GM12864 (cell line): ENCODE results near the gene USP34.

ENCODE experiments used
- DNase-seq: peaks from one replicate; pipeline ENCODE4 v3.0.0-alpha.2; 2011; ENCODE audit warnings: low read depth
- H3K4me3 ChIP-seq: 2 replicates; pipeline ENCODE4 v1.5.1; 2011; ENCODE audit warnings: mild to moderate bottlenecking, low read depth, low read length, control low read depth
- CTCF ChIP-seq: IDR thresholded peaks from 2 replicates; pipeline ENCODE4 v1.5.1; 2011; ENCODE audit warnings: low read depth, mild to moderate bottlenecking, moderate library complexity, low read length, control low read depth, inconsistent platforms; ENCODE audit errors: missing control alignments

The USP34 gene

DNA sequence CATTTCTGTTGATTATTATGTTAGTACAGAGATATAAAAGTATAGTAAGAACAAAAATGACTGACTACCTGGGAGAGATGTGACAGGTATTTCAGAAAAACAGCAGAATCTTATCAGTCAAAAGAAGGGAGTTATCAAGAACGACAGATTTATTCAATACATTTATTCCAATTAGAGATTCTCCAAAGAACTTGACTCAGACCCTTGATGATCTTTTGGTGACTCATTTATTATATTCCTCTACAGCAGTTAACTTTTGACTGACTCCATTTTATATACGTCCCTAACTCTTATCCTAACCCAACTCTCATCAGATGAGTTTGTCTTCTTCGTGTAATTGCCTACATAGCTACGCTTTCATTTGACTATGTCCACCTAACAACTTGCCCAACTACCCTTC lies 217.8 kb downstream of the USP34 start:
- DNase-seq, result no peak
- H3K4me3 ChIP-seq, result no peak overlapping the region
- TF ChIP-seq CTCF, result no peak

DNA sequence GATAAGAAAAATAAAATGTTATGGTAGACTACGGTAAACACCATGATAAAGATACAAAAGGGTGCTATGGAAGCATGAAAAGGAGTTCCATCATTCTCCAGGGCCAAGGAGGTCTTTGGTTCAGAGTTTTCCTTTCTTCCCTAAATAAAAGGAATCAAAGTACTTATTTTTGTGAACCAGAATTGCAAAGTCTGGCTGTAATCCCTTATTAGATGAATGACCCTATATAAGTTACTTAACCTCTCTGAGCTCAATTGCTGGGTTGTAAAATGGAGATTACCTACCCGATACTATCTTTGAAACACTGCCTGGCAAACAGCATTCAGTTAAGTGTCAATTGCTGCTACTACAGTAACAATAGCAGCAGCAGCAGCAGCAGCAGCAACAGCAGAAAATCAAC lies 218.9 kb downstream of the USP34 start:
- no peak for DNase-seq
- TF ChIP-seq CTCF, result no peak
- H3K4me3 ChIP-seq, result no peak overlapping the region

GRCh38 chr2:61249521-61250071 lies 221.3 kb downstream of the USP34 start:
- TF ChIP-seq CTCF, result no peak

DNA sequence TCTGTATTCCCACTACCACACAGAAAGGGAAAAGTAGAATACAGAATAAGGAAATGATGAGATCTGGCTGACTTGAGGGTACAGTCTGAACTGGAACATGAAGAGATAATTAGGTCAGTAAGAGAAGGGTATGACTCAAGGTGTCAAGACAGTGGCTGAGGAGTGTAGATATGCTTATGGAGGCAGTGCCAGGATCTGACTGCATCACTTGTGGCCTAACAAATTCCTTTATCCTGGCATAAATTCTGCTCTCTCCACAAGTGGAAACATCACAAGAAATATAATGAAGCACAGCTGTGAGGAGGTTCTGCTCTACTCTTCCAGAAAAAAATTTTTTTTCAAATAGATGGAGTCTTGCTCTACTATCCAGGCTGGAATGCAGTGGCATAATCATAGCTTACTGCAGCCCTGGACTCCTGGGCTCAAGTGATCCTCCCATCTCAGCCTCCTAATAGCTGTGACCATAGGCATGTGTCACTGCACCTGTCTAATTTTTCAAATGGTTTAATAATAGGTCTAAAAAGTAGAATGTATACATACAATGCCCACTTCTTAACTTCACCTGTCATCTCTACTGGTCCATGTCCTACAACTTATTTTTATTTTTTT lies 223.6 kb downstream of the USP34 start:
- TF ChIP-seq CTCF, result no peak
- DNase-seq, result no peak
- no peak overlapping the region for H3K4me3 ChIP-seq

More at GRCh38 chr2:61249521-61250071, 221.3 kb downstream of the USP34 start:
- no peak overlapping the region for H3K4me3 ChIP-seq
- DNase-seq, result no peak

DNA sequence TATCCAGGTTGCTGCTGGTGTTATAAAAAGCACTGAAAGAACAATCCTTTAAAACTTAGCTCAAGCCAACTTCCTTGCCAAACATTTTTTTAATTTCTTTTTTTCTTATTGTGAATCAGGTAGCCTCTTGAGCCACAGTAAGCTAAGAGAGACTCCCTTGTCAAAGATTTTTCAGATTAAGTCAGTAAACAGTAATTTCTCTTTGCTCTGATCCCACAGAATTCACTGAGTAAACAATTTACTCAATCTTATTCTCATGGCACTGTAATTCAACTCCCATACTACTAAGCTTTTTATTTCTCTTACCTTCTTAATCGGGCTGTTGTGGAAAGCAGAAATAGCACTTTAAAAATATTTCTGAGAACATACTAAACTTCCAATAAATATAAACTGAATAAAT lies 226.2 kb downstream of the USP34 start:
- no peak overlapping the region for H3K4me3 ChIP-seq
- no peak for DNase-seq
- TF ChIP-seq CTCF, result no peak

GRCh38 chr2:61241266-61241665 lies 229.6 kb downstream of the USP34 start:
- no peak for DNase-seq
- no peak overlapping the region for H3K4me3 ChIP-seq
- no peak for TF ChIP-seq CTCF
